ENCODE measurements around the gene ZNF398. TPM values are rescaled to one million over a fixed set of nuclear protein-coding genes. Genes with fewer than 3 reads are reported as not detected.

The ZNF398 gene
- polyA plus RNA-seq, 1 donor from 2014 or later: 8.6 TPM

GRCh38 chr7:149103424-149103823 lies 43.8 kb upstream of the ZNF398 start:
- no peak overlapping the region for H3K9ac ChIP-seq (ENCODE audit: low read length)
- H3K27me3 ChIP-seq (ENCODE audit: insufficient read depth, low read depth, low read length): no peaks in the 10 kb centered on the region
- no peak overlapping the region for H3K27ac ChIP-seq (ENCODE audit: low read length)
- H3F3A ChIP-seq (ENCODE audit: insufficient read depth, low read length, poor library complexity, severe bottlenecking): no peaks in the 10 kb centered on the region
- no peaks in the 10 kb centered on the region for H3K9me2 ChIP-seq (ENCODE audit: insufficient read depth, low read length)
- no peaks in the 10 kb centered on the region for H4K20me1 ChIP-seq (ENCODE audit: insufficient read depth)
- no peaks in the 10 kb centered on the region for H3K79me2 ChIP-seq (replicated peaks; ENCODE audit: insufficient read depth, low read length)
- H3K36me3 ChIP-seq (ENCODE audit: insufficient read depth, low read length): no peaks in the 10 kb centered on the region
- H3K4me2 ChIP-seq (ENCODE audit: low read length): no peak overlapping the region
- TF ChIP-seq EP300 (conservative IDR thresholded peaks at IDR 0.05; ENCODE audit: poor library complexity, severe bottlenecking): no peak
- TF ChIP-seq SMC3 (conservative IDR thresholded peaks at IDR 0.05; ENCODE audit: poor library complexity): no peak
- no peak for TF ChIP-seq MXI1 (conservative IDR thresholded peaks at IDR 0.05; ENCODE audit: poor library complexity, severe bottlenecking)
- no peak for TF ChIP-seq TAF1 (IDR thresholded peaks at IDR 0.05; ENCODE audit: low read depth)
- TF ChIP-seq, protein P1, sequence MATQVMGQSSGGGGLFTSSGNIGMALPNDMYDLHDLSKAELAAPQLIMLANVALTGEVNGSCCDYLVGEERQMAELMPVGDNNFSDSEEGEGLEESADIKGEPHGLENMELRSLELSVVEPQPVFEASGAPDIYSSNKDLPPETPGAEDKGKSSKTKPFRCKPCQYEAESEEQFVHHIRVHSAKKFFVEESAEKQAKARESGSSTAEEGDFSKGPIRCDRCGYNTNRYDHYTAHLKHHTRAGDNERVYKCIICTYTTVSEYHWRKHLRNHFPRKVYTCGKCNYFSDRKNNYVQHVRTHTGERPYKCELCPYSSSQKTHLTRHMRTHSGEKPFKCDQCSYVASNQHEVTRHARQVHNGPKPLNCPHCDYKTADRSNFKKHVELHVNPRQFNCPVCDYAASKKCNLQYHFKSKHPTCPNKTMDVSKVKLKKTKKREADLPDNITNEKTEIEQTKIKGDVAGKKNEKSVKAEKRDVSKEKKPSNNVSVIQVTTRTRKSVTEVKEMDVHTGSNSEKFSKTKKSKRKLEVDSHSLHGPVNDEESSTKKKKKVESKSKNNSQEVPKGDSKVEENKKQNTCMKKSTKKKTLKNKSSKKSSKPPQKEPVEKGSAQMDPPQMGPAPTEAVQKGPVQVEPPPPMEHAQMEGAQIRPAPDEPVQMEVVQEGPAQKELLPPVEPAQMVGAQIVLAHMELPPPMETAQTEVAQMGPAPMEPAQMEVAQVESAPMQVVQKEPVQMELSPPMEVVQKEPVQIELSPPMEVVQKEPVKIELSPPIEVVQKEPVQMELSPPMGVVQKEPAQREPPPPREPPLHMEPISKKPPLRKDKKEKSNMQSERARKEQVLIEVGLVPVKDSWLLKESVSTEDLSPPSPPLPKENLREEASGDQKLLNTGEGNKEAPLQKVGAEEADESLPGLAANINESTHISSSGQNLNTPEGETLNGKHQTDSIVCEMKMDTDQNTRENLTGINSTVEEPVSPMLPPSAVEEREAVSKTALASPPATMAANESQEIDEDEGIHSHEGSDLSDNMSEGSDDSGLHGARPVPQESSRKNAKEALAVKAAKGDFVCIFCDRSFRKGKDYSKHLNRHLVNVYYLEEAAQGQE (IDR thresholded peaks at IDR 0.05; ENCODE audit: borderline replicate concordance): no peak
- no peak for TF ChIP-seq POLR2AphosphoS5 (IDR thresholded peaks at IDR 0.05)
- no peak for TF ChIP-seq EZH2 (IDR thresholded peaks at IDR 0.05; ENCODE audit: borderline replicate concordance, insufficient read depth, low read length, poor library complexity, severe bottlenecking)
- no peak for TF ChIP-seq RAD21 (conservative IDR thresholded peaks at IDR 0.05)
- no peak for TF ChIP-seq CTCF (IDR thresholded peaks at IDR 0.05; ENCODE audit: poor library complexity, severe bottlenecking)
- no peak overlapping the region for H2AFZ ChIP-seq (ENCODE audit: low read depth, low read length)
- no peak overlapping the region for H3K4me3 ChIP-seq (ENCODE audit: low read length)
- no peaks in the 10 kb centered on the region for H3K9me3 ChIP-seq (ENCODE audit: low read length)

GRCh38 chr7:149104214-149104613 lies 43.0 kb upstream of the ZNF398 start:
- Histone ChIP-seq H3K27me3 (ENCODE audit: insufficient read depth, low read depth, low read length) (no peaks in the 10 kb centered on the region), H3K9ac (ENCODE audit: low read length) (no peak overlapping the region), H3K4me2 (ENCODE audit: low read length) (no peak overlapping the region), H3K9me3 (ENCODE audit: low read length) (no peaks in the 10 kb centered on the region), H3K36me3 (ENCODE audit: insufficient read depth, low read length) (no peaks in the 10 kb centered on the region), H3F3A (ENCODE audit: insufficient read depth, low read length, poor library complexity, severe bottlenecking) (no peaks in the 10 kb centered on the region), H4K20me1 (ENCODE audit: insufficient read depth) (no peaks in the 10 kb centered on the region), H2AFZ (ENCODE audit: low read depth, low read length) (no peak overlapping the region), H3K27ac (ENCODE audit: low read length) (no peak overlapping the region), H3K79me2 (replicated peaks; ENCODE audit: insufficient read depth, low read length) (no peaks in the 10 kb centered on the region), H3K4me3 (ENCODE audit: low read length) (no peak overlapping the region), H3K9me2 (ENCODE audit: insufficient read depth, low read length) (no peaks in the 10 kb centered on the region)
- TF ChIP-seq SMC3 (conservative IDR thresholded peaks at IDR 0.05; ENCODE audit: poor library complexity): no peak
- no peak for TF ChIP-seq TAF1 (IDR thresholded peaks at IDR 0.05; ENCODE audit: low read depth)
- TF ChIP-seq RAD21 (conservative IDR thresholded peaks at IDR 0.05): no peak
- TF ChIP-seq CTCF (IDR thresholded peaks at IDR 0.05; ENCODE audit: poor library complexity, severe bottlenecking): no peak
- TF ChIP-seq, protein P1 (IDR thresholded peaks at IDR 0.05; ENCODE audit: borderline replicate concordance): no peak
- no peak for TF ChIP-seq MXI1 (conservative IDR thresholded peaks at IDR 0.05; ENCODE audit: poor library complexity, severe bottlenecking)
- no peak for TF ChIP-seq EP300 (conservative IDR thresholded peaks at IDR 0.05; ENCODE audit: poor library complexity, severe bottlenecking)
- no peak for TF ChIP-seq EZH2 (IDR thresholded peaks at IDR 0.05; ENCODE audit: borderline replicate concordance, insufficient read depth, low read length, poor library complexity, severe bottlenecking)
- TF ChIP-seq POLR2AphosphoS5 (IDR thresholded peaks at IDR 0.05): no peak
